ENCODE measurements around the gene NR0B2. TPM values are rescaled to one million over a fixed set of nuclear protein-coding genes. Genes with fewer than 3 reads are reported as not detected.
"Not testable (repeated sequence)": the region's sequence is repeated elsewhere in the genome, so short reads cannot be mapped to it uniquely, and the experiment has no call there.

Gene NR0B2, protein sequence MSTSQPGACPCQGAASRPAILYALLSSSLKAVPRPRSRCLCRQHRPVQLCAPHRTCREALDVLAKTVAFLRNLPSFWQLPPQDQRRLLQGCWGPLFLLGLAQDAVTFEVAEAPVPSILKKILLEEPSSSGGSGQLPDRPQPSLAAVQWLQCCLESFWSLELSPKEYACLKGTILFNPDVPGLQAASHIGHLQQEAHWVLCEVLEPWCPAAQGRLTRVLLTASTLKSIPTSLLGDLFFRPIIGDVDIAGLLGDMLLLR
- total RNA-seq: not detected in 2 replicates

- DNase-seq (ENCODE audit: low read depth in 2 of 2): peak in 1 of 2 donors; percentile 17
Measured at GRCh38 chr1:26913754-26914619, at the start of gene NR0B2. Gene NR0B2 (minus strand): TSS chr1:26913975. CDS start chr1:26913940, 35 bp downstream.

DNA sequence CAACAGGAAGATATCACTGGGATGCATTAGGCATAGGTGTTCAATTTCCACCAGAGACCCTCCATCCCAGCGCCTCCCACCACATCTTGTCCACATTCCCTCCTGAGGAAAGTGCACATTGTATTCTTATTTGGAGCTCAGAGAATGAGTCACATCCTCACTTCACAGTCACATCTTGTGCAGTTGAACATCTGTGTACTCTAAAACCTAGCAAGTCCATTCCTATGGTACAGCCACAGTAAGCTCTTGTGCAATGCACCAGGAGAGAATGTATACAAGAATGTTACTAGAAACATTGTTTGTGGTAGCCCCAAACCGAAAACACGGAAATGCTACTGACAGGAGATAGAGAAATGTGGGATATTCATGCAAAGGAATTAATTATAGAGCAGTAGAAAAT is 48.1 kb upstream of the NR0B2 start:
- DNase-seq (ENCODE audit: low read depth in 2 of 2): peak in 1 of 2 donors; percentile 90

DNA sequence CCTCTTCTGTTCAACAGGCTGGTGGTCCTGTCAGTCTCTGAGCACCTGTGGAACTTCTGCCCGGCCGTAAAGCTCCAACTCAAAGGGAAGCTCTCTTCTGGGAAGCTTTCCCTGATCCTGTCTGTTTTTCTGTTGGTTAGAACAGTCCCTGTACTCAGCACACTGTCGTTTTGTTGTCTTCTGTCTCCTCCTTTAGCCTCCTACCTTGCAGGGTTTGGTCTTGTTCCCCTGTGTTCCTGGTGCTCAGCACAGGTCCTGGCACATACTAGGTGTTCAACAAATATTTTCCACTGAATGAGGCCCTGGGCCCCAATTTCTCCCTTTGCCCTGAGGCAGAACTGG is 46.8 kb upstream of the NR0B2 start:
- no peak for DNase-seq (ENCODE audit: low read depth in 2 of 2)

DNA sequence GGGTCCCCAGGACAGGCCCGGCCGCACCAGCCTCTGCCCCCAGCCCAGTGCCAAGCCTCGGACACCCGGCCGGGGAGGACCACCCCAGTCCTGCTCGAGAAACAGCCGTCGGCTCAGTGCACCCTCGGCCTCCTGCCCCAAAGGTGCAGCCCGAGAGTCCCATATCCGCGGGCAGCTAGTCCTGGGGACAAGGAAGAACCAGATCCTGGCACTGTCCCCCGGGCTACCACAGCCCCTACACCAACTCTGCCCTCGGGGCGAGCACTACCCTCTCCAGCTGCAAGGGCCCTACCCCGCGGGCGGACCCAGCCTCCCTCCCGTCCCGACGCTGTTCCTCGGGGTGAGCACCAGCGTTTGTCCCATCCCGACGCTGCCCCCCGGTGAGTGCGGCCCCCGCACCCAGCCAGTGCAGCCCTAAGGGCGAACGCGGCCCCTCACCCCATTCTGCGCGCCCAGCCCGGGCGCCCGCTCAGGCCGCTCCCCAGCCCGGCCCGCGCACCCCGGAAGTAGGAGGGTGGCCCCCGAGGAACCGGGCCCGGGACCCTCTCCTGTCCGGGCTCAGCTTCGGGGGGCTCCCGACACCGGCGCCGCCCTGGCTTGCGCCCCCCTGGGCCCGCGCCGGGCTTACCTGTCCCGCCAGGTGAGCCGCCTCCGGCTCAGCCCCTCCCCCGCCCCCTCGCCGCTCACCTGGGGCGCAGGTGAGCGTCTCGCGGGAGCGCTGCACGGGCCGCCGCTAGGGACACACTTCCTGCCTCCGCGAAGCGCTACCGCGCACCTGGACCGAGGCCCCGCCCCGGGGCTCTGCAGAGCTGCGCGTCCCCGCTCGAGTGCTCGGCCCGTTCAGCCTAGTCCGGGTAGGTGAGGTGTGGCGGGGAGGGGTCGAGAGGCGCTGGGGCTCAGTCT is 46.2 kb upstream of the NR0B2 start, which contains the start of gene KDF1:
Gene KDF1 (minus strand): TSS at position 747 of the 903 bp plus-strand sequence. CDS start 8,088 bp downstream, outside the sequence.
- no peak for DNase-seq (ENCODE audit: low read depth in 2 of 2)

DNA sequence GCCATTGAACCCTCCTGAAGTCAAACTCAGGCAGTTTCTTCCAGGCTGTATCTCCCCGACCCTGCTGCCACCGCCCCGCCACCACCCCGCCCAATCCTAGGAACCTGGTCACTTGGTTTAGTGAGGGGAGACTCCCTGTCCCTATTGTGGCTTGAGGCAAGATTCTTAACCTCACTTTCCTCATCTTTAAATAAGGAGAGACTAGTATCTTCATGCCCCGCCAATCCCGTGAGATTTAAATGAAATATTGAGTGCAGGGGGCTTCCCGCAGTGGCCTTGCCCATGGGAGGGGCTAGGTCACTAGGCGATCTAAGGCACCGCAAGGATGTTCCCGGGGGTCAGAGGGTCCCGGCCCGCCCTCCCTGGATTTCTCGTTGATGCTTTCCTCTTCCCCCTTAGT is 45.5 kb upstream of the NR0B2 start:
- no peak for DNase-seq (ENCODE audit: low read depth in 2 of 2)

DNA sequence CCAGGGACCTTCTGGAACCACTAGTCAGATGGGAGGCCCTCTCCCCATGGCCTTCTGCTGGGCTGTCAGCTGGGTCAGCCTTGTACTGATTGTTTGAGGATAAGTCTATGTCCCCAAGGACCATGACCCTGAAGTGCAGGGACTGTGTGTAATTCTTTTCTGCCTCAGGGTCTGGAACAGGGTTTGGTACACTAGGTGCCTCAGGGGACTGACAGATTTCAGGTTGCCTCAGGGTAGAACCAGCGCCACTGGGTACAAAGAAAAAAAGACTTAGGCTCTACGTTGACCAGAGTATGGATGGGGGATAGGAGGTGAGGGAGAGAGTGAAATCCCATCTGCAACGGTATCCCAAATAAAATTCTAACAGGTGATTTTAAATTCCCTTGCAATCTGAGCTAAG is 43.5 kb upstream of the NR0B2 start:
- DNase-seq (ENCODE audit: low read depth in 2 of 2): no peak

DNA sequence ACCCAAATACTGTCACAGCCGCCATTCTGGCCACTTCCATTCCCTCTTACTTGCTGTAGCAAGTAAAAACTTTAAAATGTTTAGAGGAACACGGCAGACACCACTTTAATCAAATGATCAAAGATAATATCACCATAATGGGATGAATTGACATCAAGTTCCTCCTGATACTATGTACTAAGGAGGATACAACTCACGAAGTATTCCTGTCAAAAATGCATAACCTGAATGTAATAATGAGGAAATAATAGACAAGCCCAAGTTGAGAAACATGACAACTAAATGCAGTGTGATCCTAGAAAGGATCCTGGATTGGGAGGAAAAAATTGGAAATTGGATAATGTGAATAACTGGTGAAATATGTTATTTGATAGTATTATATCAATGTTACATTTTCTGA is 42.5 kb upstream of the NR0B2 start:
- no peak for DNase-seq (ENCODE audit: low read depth in 2 of 2)

- DNase-seq (ENCODE audit: low read depth in 2 of 2): no peak
Measured at GRCh38 chr1:26953374-26953773, 39.6 kb upstream of the NR0B2 start.

DNA sequence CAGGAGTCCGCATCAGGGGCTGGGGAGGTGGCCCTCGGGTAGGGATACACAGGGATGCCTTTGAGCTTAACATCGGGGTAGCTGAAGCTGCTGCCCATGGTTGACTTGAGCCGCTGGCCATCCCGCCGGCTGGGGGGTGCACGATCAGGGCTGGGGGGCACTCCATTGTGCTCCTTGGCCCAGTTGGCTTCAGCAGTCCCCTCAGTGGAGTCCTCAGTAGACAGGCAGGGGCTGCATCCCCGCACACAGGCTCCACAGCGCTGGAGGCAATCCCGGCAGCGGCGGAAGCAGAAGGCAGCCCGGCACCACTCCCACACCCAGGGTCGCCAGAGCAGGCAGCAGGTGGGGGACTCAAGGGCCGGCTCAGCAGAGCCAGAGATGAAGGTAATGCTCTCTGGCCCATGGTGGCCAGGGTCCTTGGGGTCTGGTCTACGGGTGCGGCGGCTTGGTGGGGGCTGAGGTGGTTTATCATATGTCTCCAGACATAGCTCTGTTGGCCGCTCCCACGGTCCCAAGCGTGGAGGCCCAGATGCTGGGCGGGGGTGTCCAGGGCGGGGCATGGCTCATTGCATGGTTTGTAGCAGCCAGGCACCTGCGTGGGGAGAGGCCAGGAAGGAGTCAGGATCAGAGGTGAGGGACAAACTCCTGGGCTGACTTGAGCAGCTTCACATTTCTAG is 38.2 kb upstream of the NR0B2 start:
- no peak for DNase-seq (ENCODE audit: low read depth in 2 of 2)

DNA sequence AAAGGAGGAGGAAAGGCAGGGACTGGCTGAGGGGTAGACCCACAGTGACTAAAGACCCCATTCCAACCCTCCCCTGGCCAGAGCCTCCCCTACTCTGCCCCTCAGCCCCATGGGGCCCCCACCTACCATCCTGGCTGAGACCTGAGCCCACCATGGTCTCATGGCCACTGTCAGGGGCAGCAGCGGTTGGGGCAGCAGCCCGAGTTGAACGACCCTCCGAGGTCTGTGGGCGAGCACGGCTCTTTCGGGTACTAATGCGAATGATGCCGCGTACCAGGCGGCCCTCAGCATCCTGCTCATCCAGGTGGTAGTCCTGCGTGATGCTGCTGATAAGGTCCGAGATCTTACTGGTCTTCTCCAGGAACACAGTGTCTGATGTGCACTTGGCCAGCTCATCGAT is 37.4 kb upstream of the NR0B2 start:
- no peak for DNase-seq (ENCODE audit: low read depth in 2 of 2)

GRCh38 chr1:26950602-26951001 is 36.8 kb upstream of the NR0B2 start:
- peak in 1 of 2 donors; percentile 11 for DNase-seq (ENCODE audit: low read depth in 2 of 2)

GRCh38 chr1:26949926-26950319 is 36.1 kb upstream of the NR0B2 start:
- peak in 1 of 2 donors; percentile 38 for DNase-seq (ENCODE audit: low read depth in 2 of 2)

- peak; percentile 12 to 15 for DNase-seq (ENCODE audit: low read depth in 2 of 2)
Measured at GRCh38 chr1:26949266-26949925, 35.6 kb upstream of the NR0B2 start.

GRCh38 chr1:26948725-26949057 is 34.9 kb upstream of the NR0B2 start:
- DNase-seq (ENCODE audit: low read depth in 2 of 2): not testable (repeated sequence)

GRCh38 chr1:26946270-26946669 is 32.5 kb upstream of the NR0B2 start:
- DNase-seq (ENCODE audit: low read depth in 2 of 2): no peak

- no peak for DNase-seq (ENCODE audit: low read depth in 2 of 2)
Measured at GRCh38 chr1:26945728-26946127, 32.0 kb upstream of the NR0B2 start.

DNA sequence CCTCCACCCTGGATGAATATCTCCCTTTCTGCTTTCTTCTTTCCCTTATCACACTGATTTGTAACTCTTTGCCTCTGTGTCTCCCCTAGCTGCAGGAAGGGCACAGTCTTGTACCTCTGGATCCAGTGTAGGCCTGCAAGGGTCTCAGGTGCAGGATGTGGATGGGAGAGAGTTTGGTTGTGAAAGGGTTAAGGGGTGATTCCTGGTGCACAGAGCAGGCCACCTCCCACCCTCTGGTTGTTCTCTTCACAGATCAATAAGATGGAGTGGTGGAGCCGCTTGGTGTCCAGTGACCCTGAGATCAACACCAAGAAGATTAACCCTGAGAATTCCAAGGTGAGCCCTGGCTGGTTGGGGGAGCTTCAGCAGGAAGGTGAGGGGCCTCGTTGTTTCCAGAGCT is 31.4 kb upstream of the NR0B2 start:
- DNase-seq (ENCODE audit: low read depth in 2 of 2): no peak

DNA sequence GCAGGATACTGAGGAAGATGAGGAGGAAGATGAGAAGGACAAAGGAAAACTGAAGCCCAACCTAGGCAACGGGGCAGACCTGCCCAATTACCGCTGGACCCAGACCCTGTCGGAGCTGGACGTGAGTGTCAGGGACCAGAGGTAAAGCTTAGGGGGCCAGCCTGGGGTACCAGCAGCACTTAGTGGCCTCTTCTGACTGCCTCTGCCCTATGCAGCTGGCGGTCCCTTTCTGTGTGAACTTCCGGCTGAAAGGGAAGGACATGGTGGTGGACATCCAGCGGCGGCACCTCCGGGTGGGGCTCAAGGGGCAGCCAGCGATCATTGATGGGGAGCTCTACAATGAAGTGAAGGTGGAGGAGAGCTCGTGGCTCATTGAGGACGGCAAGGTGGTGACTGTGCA is 28.9 kb upstream of the NR0B2 start:
- DNase-seq (ENCODE audit: low read depth in 2 of 2): no peak

- DNase-seq (ENCODE audit: low read depth in 2 of 2): no peak
Measured at GRCh38 chr1:26941311-26941710, 27.5 kb upstream of the NR0B2 start.

- DNase-seq (ENCODE audit: low read depth in 2 of 2): no peak
Measured at GRCh38 chr1:26938659-26939025, 24.9 kb upstream of the NR0B2 start.

Data from lung microvascular endothelial cell (primary cell).